H1 (cell line): ENCODE measurements around the gene AGAP1. TPM values are rescaled to one million over a fixed set of nuclear protein-coding genes. Genes with fewer than 3 reads are reported as not detected.

Experiments
- CTCF ChIA-PET: fragments of 300-600 bp; sonication (Branson Sonifier 250); formaldehyde crosslinking; loops from one replicate; lab custom pipeline; 2021; ENCODE audit not compliant: partially characterized antibody; lab: Charles Lee
- POLR2A ChIA-PET: fragments of 300-600 bp; sonication (Branson Sonifier 250); formaldehyde crosslinking; loops from one replicate; lab custom pipeline; 2021; ENCODE audit warnings: inconsistent platforms; ENCODE audit not compliant: partially characterized antibody; lab: Charles Lee
- DNase-seq, 2 experiments: peaks; one replicate each; pipeline versions ENCODE4 v3.0.0 to v3.0.0-alpha.2; 2010 to 2022; ENCODE audit warnings: low spot score in 2 of 2, low read depth in 1 of 2, mixed read lengths in 1 of 2
- FAIRE-seq: peaks from 2 replicates; lab custom pipeline; 2011; peaks lifted over from hg19 to GRCh38; lab: Jason Lieb, UNC
- H2AFZ ChIP-seq: 2 replicates; pipeline ENCODE4 v1.8.1; 2012; ENCODE audit warnings: low read length, inconsistent platforms
- H2AK5ac ChIP-seq: 2 replicates; pipeline ENCODE4 v1.6.1; 2013; ENCODE audit warnings: low read depth, low read length
- H2BK120ac ChIP-seq: replicated peaks from 2 replicates; pipeline ENCODE3; 2013; ENCODE audit warnings: low read depth, low read length, inconsistent platforms
- H2BK12ac ChIP-seq: 2 replicates; pipeline ENCODE4 v1.6.1; 2013; ENCODE audit warnings: low read depth, low read length
- H2BK15ac ChIP-seq: 2 replicates; pipeline ENCODE4 v1.6.1; 2013; ENCODE audit warnings: low read length
- H2BK20ac ChIP-seq: 2 replicates; pipeline ENCODE4 v1.6.1; 2013; ENCODE audit warnings: low read length
- H2BK5ac ChIP-seq: 2 replicates; pipeline ENCODE4 v1.6.1; 2013; ENCODE audit warnings: low read depth, low read length
- H3K14ac ChIP-seq: 2 replicates; pipeline ENCODE4 v1.6.1; 2013; ENCODE audit warnings: inconsistent platforms; ENCODE audit not compliant: insufficient read length
- H3K18ac ChIP-seq: 2 replicates; pipeline ENCODE4 v1.6.1; 2013; ENCODE audit warnings: low read length; ENCODE audit errors: extremely low read depth
- H3K23ac ChIP-seq: 2 replicates; pipeline ENCODE4 v1.6.1; 2013; ENCODE audit warnings: inconsistent platforms; ENCODE audit not compliant: insufficient read length
- H3K23me2 ChIP-seq: 2 replicates; pipeline ENCODE4 v1.6.1; 2013; ENCODE audit warnings: low read depth, low read length
- H3K27ac ChIP-seq: 2 replicates; pipeline ENCODE4 v1.6.1; 2011; ENCODE audit warnings: low read depth, low read length, inconsistent platforms
- H3K27me3 ChIP-seq, 4 experiments: replicated peaks in 1 of 4; 1 replicate in 1 of 4; 2 replicates in 3 of 4; pipeline versions ENCODE4 v1.6.1 to v1.8.1; 2011 to 2013; ENCODE audit warnings: low read length in 3 of 4, mild to moderate bottlenecking in 3 of 4, inconsistent platforms in 2 of 4, mixed read lengths in 2 of 4, moderate library complexity in 1 of 4; ENCODE audit not compliant: control insufficient read depth in 3 of 4, insufficient read depth in 3 of 4; ENCODE audit errors: extremely low read depth in 1 of 4
- H3K36me3 ChIP-seq, 4 experiments: 2 replicates each; pipeline versions ENCODE4 v1.6.1 to v1.8.1; 2011 to 2013; ENCODE audit warnings: mild to moderate bottlenecking in 4 of 4, low read length in 3 of 4, moderate library complexity in 2 of 4, control low read depth in 1 of 4, inconsistent platforms in 1 of 4; ENCODE audit not compliant: insufficient read depth in 4 of 4, control insufficient read depth in 2 of 4
- H3K4ac ChIP-seq: replicated peaks from 2 replicates; pipeline ENCODE3; 2013; ENCODE audit warnings: low read length, low read depth, mixed read lengths, inconsistent platforms; ENCODE audit not compliant: insufficient read length
- H3K4me1 ChIP-seq, 4 experiments: replicated peaks in 1 of 4; 1 replicate in 1 of 4; 2 replicates in 3 of 4; pipeline versions ENCODE4 v1.6.1 to v1.8.1; 2011 to 2013; ENCODE audit warnings: low read length in 3 of 4, inconsistent platforms in 2 of 4, mixed read lengths in 1 of 4; ENCODE audit not compliant: insufficient read depth in 4 of 4, control insufficient read depth in 3 of 4
- H3K4me2 ChIP-seq, 2 experiments: 2 replicates each; pipeline versions ENCODE4 v1.6.1 to v1.8.1; 2011 to 2013; ENCODE audit warnings: low read depth in 2 of 2, low read length in 2 of 2, control low read depth in 1 of 2, inconsistent platforms in 1 of 2, mild to moderate bottlenecking in 1 of 2; ENCODE audit not compliant: insufficient read depth in 1 of 2
- H3K4me3 ChIP-seq, 4 experiments: fragments of 200-600, 300-600 bp in 1 of 4; sonication (generic), shearing (Covaris generic), sonication (Bioruptor Twin) in 1 of 4; 2 replicates each; pipeline versions ENCODE4 v1.5.1 to v1.8.1; 2011 to 2016; ENCODE audit warnings: low read length in 4 of 4, low read depth in 3 of 4, control low read depth in 2 of 4, inconsistent platforms in 2 of 4, mild to moderate bottlenecking in 2 of 4, mixed read lengths in 1 of 4, moderate library complexity in 1 of 4; ENCODE audit not compliant: insufficient read depth in 2 of 4; ENCODE audit errors: extremely low read depth in 1 of 4
- H3K56ac ChIP-seq: replicated peaks from 2 replicates; pipeline ENCODE3; 2013; ENCODE audit warnings: low read depth, mild to moderate bottlenecking, mixed read lengths, low read length, inconsistent platforms; ENCODE audit not compliant: insufficient read length
- H3K79me1 ChIP-seq: 2 replicates; pipeline ENCODE4 v1.6.1; 2013; ENCODE audit warnings: low read depth, low read length, control low read depth
- H3K79me2 ChIP-seq, 2 experiments: 2 replicates each; pipeline versions ENCODE4 v1.6.1 to v1.8.1; 2012 to 2013; ENCODE audit warnings: low read length in 2 of 2, mild to moderate bottlenecking in 2 of 2, inconsistent platforms in 1 of 2; ENCODE audit not compliant: insufficient read depth in 2 of 2, control insufficient read depth in 1 of 2
- H3K9ac ChIP-seq, 4 experiments: replicated peaks in 1 of 4; 1 replicate in 1 of 4; 2 replicates in 3 of 4; pipeline versions ENCODE4 v1.6.1 to v1.8.1; 2011 to 2013; ENCODE audit warnings: low read depth in 3 of 4, low read length in 3 of 4, control low read depth in 2 of 4, mild to moderate bottlenecking in 2 of 4, moderate library complexity in 2 of 4, inconsistent platforms in 1 of 4; ENCODE audit errors: extremely low read depth in 1 of 4
- H3K9me3 ChIP-seq, 2 experiments: 2 replicates each; pipeline versions ENCODE4 v1.6.1 to v1.8.1; 2012 to 2013; ENCODE audit warnings: mild to moderate bottlenecking in 2 of 2, moderate library complexity in 2 of 2, control low read depth in 1 of 2, inconsistent platforms in 1 of 2, low read depth in 1 of 2, low read length in 1 of 2, mixed read lengths in 1 of 2; ENCODE audit not compliant: insufficient read depth in 2 of 2
- H4K20me1 ChIP-seq, 2 experiments: replicated peaks in 1 of 2; 2 replicates each; pipeline versions ENCODE3 to v1.8.1; 2011 to 2013; ENCODE audit warnings: inconsistent platforms in 2 of 2, low read length in 2 of 2, mild to moderate bottlenecking in 1 of 2; ENCODE audit not compliant: insufficient read depth in 2 of 2, control insufficient read depth in 1 of 2
- H4K5ac ChIP-seq: 2 replicates; pipeline ENCODE4 v1.6.1; 2013; ENCODE audit warnings: low read length, low read depth, mixed read lengths, inconsistent platforms; ENCODE audit not compliant: insufficient read length
- H4K8ac ChIP-seq: 2 replicates; pipeline ENCODE4 v1.8.0; 2013; ENCODE audit warnings: mild to moderate bottlenecking, moderate library complexity, low read length, inconsistent platforms; ENCODE audit not compliant: insufficient read depth; ENCODE audit errors: extremely low read depth
- H4K91ac ChIP-seq: replicated peaks from 2 replicates; pipeline ENCODE3; 2013; ENCODE audit warnings: low read length, mixed read lengths, inconsistent platforms; ENCODE audit not compliant: insufficient read length
- YY1 ChIP-seq: IDR thresholded peaks from 2 replicates; pipeline ENCODE4 v1.6.1; 2011; ENCODE audit warnings: low read depth, mild to moderate bottlenecking, low read length
- WGBS, 2 experiments: shearing (Covaris generic) in 1 of 2; methylation state at CpG; one replicate each; pipeline versions ENCODE4 v1.1.6 to v1.1.7; 2013 to 2015; ENCODE audit warnings: low lambda C conversion rate in 2 of 2, mixed read lengths in 2 of 2, inconsistent platforms in 1 of 2, low coverage in 1 of 2, missing lambda C conversion rate in 1 of 2; ENCODE audit not compliant: insufficient replicate concordance in 2 of 2, insufficient coverage in 1 of 2, insufficient read length in 1 of 2; ENCODE audit errors: extremely low coverage in 1 of 2, missing lambda C conversion rate in 1 of 2; 5-methylcytosine and 5-hydroxymethylcytosine counted together
- polyA plus RNA-seq, 7 experiments: library from polyadenylated mRNA; depleted of rRNA in 3 of 7; stranded (reverse) in 5 of 7; unstranded in 2 of 7; fragments of >200 nt in 5 of 7; fragments of 200-250 nt in 2 of 7; gene quantifications; 1 replicate in 5 of 7; 2 replicates in 1 of 7; 4 replicates in 1 of 7; pipeline versions ENCODE4 v1.2.1 to v1.2.3, GENCODE V29; 2011 to 2013; ENCODE audit warnings: missing spikeins in 2 of 7, mixed read lengths in 2 of 7
- total RNA-seq: library from RNA; stranded (reverse); fragmentation: NEBNext Ultra II Directional; extraction: Animal tissue kit (Norgen Biotek cat#: 25700); gene quantifications from 2 replicates; pipeline ENCODE4 v1.2.1, GENCODE V29; 2021
- TF ChIP-seq, protein P1 (sequence below): IDR thresholded peaks from 2 replicates; pipeline ENCODE4 v1.6.1; 2012; ENCODE audit warnings: inconsistent platforms

AGAP1 gene
- total and polyA plus RNA-seq, 2 of the 8 experiments (the other 6 are each of a cell fraction or from before 2014, with no cell fraction given): 18.1 to 39.4 TPM

DNA sequence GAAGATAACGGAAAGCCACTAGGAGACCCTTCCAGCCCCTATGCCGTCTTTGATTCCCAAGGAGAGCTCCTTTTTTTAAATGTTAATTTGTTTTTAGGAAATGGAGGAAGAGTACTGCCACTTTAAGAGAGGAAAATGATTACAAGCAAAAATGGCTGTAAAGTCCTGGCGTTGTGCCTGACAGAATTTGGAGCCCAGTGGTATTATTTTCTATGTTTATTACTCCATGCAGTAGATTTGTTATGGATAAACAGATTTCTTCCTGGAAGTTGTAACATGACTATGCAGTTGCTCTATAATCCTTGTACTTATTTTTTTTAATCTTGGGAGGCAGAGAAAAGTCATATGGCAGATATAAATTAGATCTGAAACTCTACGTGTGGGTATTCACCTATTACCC lies 533.0 kb downstream of the AGAP1 start:
- Histone ChIP-seq H2BK5ac (no peak overlapping the region), H3K4me2 (no peak overlapping the region), H3K56ac (no peak overlapping the region), H2BK120ac (no peak overlapping the region), H3K18ac (no peak overlapping the region), H3K23ac (no peak overlapping the region), H4K5ac (no peak overlapping the region), H4K91ac (no peak overlapping the region), H3K9me3 (no peaks in the 10 kb centered on the region; a peak in 1 of 4 replicates), H4K20me1 (no peaks in the 10 kb centered on the region), H2AK5ac (no peak overlapping the region), H4K8ac (no peak overlapping the region), H3K27me3 (no peaks in the 10 kb centered on the region), H3K36me3 (no peaks in the 10 kb centered on the region), H3K79me2 (no peaks in the 10 kb centered on the region), H3K4ac (no peak overlapping the region), H3K23me2 (no peaks in the 10 kb centered on the region), H2BK12ac (no peak overlapping the region), H2AFZ (no peak overlapping the region), H2BK15ac (no peak overlapping the region), H3K79me1 (no peaks in the 10 kb centered on the region), H3K9ac (no peak overlapping the region), H3K27ac (no peak overlapping the region), H3K4me3 (no peak overlapping the region), H3K14ac (no peak overlapping the region), H3K4me1 (no peaks in the 10 kb centered on the region), H2BK20ac (no peak overlapping the region)
- WGBS, 2 experiments: 83% methylated on average over 4 of the region's 4 CpGs; no CpG with 5 or more reads in 1 of the 2 experiments
- no peak for FAIRE-seq
- no peak for DNase-seq
- ChIA-PET POLR2A (interaction anchor here (0.7 to 1.4 kb wide), 3 partner anchors 10 to 13 kb away, joined by 3 read pairs; no protein-coding TSS in a partner anchor), CTCF (interaction anchor here (1.1 kb wide), 1 partner anchor 11 kb away, joined by 3 read pairs; no protein-coding TSS in a partner anchor)
- TF ChIP-seq YY1: no peak
- TF ChIP-seq, protein P1, sequence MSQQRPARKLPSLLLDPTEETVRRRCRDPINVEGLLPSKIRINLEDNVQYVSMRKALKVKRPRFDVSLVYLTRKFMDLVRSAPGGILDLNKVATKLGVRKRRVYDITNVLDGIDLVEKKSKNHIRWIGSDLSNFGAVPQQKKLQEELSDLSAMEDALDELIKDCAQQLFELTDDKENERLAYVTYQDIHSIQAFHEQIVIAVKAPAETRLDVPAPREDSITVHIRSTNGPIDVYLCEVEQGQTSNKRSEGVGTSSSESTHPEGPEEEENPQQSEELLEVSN: no peak
